Mammary epithelial cell (primary cell): ENCODE data around the gene DENND2D.

ENCODE experiments used
- CTCF ChIP-seq, 2 donors: IDR thresholded peaks in 1 of 2; conservative IDR thresholded peaks in 1 of 2; 2 replicates each; pipeline ENCODE4 v1.5.1; 2011 to 2012; ENCODE audit warnings: inconsistent platforms in 2 of 2, low read length in 2 of 2, mild to moderate bottlenecking in 2 of 2, control low read depth in 1 of 2, low read depth in 1 of 2; ENCODE audit not compliant: insufficient read depth in 1 of 2; ENCODE audit errors: extremely low read depth in 1 of 2
- EZH2 ChIP-seq: IDR thresholded peaks from 2 replicates; pipeline ENCODE4 v1.6.1; 2012; ENCODE audit warnings: low read length, inconsistent platforms, borderline replicate concordance

DNA sequence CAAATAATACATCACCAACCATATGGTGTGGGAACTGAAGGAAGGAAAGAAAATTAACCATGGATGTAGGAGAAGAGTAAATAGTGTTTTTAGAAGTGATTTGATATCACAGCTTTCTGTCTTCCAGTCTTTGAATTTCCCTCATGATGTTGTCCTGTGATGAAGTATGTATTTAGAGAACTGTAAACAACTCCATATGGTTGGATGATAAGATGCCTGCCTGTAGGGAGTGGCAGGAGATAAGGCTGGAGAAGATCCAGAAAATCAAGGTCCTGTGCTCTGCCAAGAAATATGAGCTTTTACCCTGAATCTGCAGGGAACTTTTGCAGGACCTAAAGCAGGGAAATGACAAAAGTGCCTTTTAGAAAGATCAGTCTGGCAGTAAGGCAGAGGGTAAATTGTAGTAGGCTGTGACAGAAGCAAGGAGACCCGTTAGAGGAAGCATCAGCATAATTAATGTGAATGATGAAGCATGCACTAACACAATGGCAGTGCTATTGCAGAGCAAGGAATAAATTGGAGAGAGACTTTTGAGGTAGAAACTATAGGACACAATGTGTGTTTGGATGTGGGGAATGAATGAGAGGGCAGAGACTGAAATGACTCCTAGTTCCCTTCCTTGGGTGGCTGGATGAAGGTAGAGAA lies 38.5 kb downstream of the DENND2D start:
- TF ChIP-seq CTCF (conservative IDR thresholded peaks at IDR 0.05 in 1 of 2, IDR thresholded peaks at IDR 0.05 in 1 of 2; ENCODE audit: extremely low read depth in 1 of 2, insufficient read depth in 1 of 2, low read depth in 1 of 2, low read length in 2 of 2) = no peak
- no peak for TF ChIP-seq EZH2
